Pons (tissue), 1 donor: ENCODE data around the gene RIOK3.

Source experiments
- DNase-seq: peaks from one replicate; pipeline ENCODE4 v3.0.0-alpha.2; 2016; ENCODE audit warnings: low spot score

The RIOK3 gene

GRCh38 chr18:23528580-23529472 is 75.7 kb downstream of the RIOK3 start:
- DNase-seq = no peak

DNA sequence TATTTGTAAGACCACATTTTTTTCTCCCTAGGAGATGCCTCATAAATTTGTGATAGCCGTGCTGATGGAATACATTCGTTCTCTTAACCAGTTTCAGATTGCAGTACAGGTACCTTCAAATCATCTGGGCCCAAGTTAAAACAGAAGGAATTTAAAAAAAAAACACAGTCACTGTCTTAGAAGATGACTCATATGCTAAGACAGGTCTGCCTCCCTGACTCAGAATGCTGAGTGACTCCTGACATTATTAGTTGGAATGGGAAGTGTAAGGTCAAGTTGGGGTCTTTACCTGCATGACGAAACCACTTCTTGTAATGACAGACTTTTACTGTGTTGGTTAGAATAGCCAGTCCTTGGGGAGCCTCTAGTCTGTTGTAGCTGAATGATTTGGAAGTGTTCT is 76.5 kb downstream of the RIOK3 start:
- DNase-seq = no peak

- no peak for DNase-seq
Measured at GRCh38 chr18:23530195-23530594, 77.1 kb downstream of the RIOK3 start.

- no peak for DNase-seq
Measured at GRCh38 chr18:23531912-23532311, 78.8 kb downstream of the RIOK3 start.
